Dermis blood vessel endothelial cell (primary cell): Measurements from ENCODE around the gene TUBB4B. TPM values are rescaled to one million over a fixed set of nuclear protein-coding genes. Genes with fewer than 3 reads are reported as not detected.

ENCODE experiments used
- total RNA-seq: library from RNA; depleted of rRNA; stranded (reverse); fragments of >200 nt; gene quantifications from 2 replicates; pipeline ENCODE4 v1.2.3, GENCODE V29; 2014

TUBB4B gene
- total RNA-seq, 1 donor from 2014 or later, result 128 TPM

Other genes with a start within 250 kb of the TUBB4B start
- 13.5 and 17.9 TPM in 2 replicates for gene PAXX, start 248.9 kb upstream of the TUBB4B start, total RNA-seq
- gene CLIC3, start 244.7 kb upstream of the TUBB4B start, total RNA-seq, result 0.09 TPM in 1 of 2 replicates, not detected in the other
- 8.5 and 13.3 TPM in 2 replicates for gene ABCA2, start 213.1 kb upstream of the TUBB4B start, total RNA-seq
- not detected in 2 replicates for gene FUT7, start 209.2 kb upstream of the TUBB4B start, total RNA-seq
- gene NPDC1, start 195.1 kb upstream of the TUBB4B start, total RNA-seq, result 39.7 and 46.8 TPM in 2 replicates
- gene ENTPD2, start 187.2 kb upstream of the TUBB4B start, total RNA-seq, result not detected in 2 replicates
- 6.0 and 36.3 TPM in 2 replicates for gene SAPCD2, start 170.7 kb upstream of the TUBB4B start, total RNA-seq
- gene UAP1L1, start 163.8 kb upstream of the TUBB4B start, total RNA-seq, result 27.0 and 27.2 TPM in 2 replicates
- gene MAN1B1, start 154.3 kb upstream of the TUBB4B start, total RNA-seq, result 73.1 and 76.6 TPM in 2 replicates
- 81.5 and 98.5 TPM in 2 replicates for gene DPP7, start 126.6 kb upstream of the TUBB4B start, total RNA-seq
- 0.05 and 0.17 TPM in 2 replicates for gene GRIN1, start 102.1 kb upstream of the TUBB4B start, total RNA-seq
- gene LRRC26, start 71.2 kb upstream of the TUBB4B start, total RNA-seq, result not detected in 2 replicates
- not detected in 2 replicates for gene TMEM210, start 69.2 kb upstream of the TUBB4B start, total RNA-seq
- 23.1 and 33.6 TPM in 2 replicates for gene ANAPC2, start 52.7 kb upstream of the TUBB4B start, total RNA-seq
- gene SSNA1, start 52.6 kb upstream of the TUBB4B start, total RNA-seq, result 112 and 128 TPM in 2 replicates
- 4.6 and 6.6 TPM in 2 replicates for gene TPRN, start 40.5 kb upstream of the TUBB4B start, total RNA-seq
- 31.1 TPM in 2 replicates for gene TMEM203, start 35.6 kb upstream of the TUBB4B start, total RNA-seq
- 3.4 and 5.8 TPM in 2 replicates for gene NDOR1, start 35.6 kb upstream of the TUBB4B start, total RNA-seq
- 0.14 TPM in 1 of 2 replicates, not detected in the other for gene RNF208, start 19.0 kb upstream of the TUBB4B start, total RNA-seq
- gene CYSRT1, start 16.1 kb upstream of the TUBB4B start, total RNA-seq, result 0.17 and 0.37 TPM in 2 replicates
- gene RNF224, start 13.8 kb upstream of the TUBB4B start, total RNA-seq, result not detected in 2 replicates
- not detected in 2 replicates for gene SLC34A3, start 10.4 kb upstream of the TUBB4B start, total RNA-seq
- 0.34 TPM in 1 of 2 replicates, not detected in the other for gene STPG3, start 10.0 kb downstream of the TUBB4B start, total RNA-seq
- gene NELFB, start 14.0 kb downstream of the TUBB4B start, total RNA-seq, result 55.3 and 83.7 TPM in 2 replicates
- 29.8 and 46.0 TPM in 2 replicates for gene TOR4A, start 36.4 kb downstream of the TUBB4B start, total RNA-seq
- gene NRARP, start 61.0 kb downstream of the TUBB4B start, total RNA-seq, result 64.3 and 82.2 TPM in 2 replicates
- 32.9 and 43.1 TPM in 2 replicates for gene EXD3, start 181.9 kb downstream of the TUBB4B start, total RNA-seq
- 1.5 and 2.6 TPM in 2 replicates for gene NOXA1, start 182.1 kb downstream of the TUBB4B start, total RNA-seq
- gene ENTPD8, start 200.1 kb downstream of the TUBB4B start, total RNA-seq, result 0.23 and 0.34 TPM in 2 replicates
- 32.7 and 32.8 TPM in 2 replicates for gene NSMF, start 218.0 kb downstream of the TUBB4B start, total RNA-seq